Bronchial epithelial cell (primary cell): ENCODE measurements around the gene GRIK5. TPM values are rescaled to one million over a fixed set of nuclear protein-coding genes. Genes with fewer than 3 reads are reported as not detected.
"Not testable (repeated sequence)": the region's sequence is repeated elsewhere in the genome, so short reads cannot be mapped to it uniquely, and the experiment has no call there.

ENCODE experiments used
- DNase-seq: peaks from one replicate; pipeline ENCODE4 v3.0.0-alpha.2; 2010; ENCODE audit warnings: low read depth
- FAIRE-seq: peaks from 2 replicates; lab custom pipeline; 2011; peaks lifted over from hg19 to GRCh38; lab: Jason Lieb, UNC
- H3K27me3 ChIP-seq: 2 replicates; pipeline ENCODE4 v1.5.1; 2011; ENCODE audit warnings: low read length; ENCODE audit not compliant: control insufficient read depth, insufficient read depth
- H3K36me3 ChIP-seq: 2 replicates; pipeline ENCODE4 v1.5.1; 2011; ENCODE audit warnings: low read length; ENCODE audit not compliant: control insufficient read depth, insufficient read depth
- H3K4me3 ChIP-seq: 2 replicates; pipeline ENCODE4 v1.5.1; 2011; ENCODE audit warnings: mild to moderate bottlenecking, low read depth, low read length, control low read depth
- total RNA-seq: library from RNA; depleted of rRNA; stranded (reverse); fragments of >200 nt; gene quantifications from 2 replicates; pipeline ENCODE4 v1.2.1, GENCODE V29; 2014
- TF ChIP-seq, protein P1 (sequence below): IDR thresholded peaks from 2 replicates; pipeline ENCODE4 v1.5.1; 2011; ENCODE audit warnings: mild to moderate bottlenecking, moderate library complexity, low read length, control low read depth, inconsistent platforms; ENCODE audit not compliant: insufficient read depth, severe bottlenecking

Gene GRIK5
- total RNA-seq, 1 donor from 2014 or later: under 0.01 TPM

DNA sequence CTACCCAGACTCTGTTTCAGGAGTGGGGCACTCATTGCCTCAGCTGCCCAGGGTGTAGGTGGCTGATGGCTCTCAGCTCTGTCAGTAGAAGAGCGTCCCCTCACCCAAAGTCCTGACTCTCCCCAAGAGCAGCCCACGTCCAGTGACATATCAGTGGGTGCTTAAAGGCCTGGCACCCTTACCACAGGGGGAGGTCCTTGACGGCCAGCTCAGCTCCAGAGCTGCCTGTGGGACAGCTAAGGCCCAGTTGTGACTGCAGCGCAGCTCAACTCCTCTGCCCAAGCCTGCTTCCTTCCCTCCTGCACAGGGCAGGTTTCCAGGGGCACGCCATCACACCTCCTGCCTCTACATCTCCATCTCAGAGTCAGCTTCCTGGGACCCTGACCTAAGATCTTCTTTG, 32.4 kb downstream of the GRIK5 start:
- TF ChIP-seq, protein P1, sequence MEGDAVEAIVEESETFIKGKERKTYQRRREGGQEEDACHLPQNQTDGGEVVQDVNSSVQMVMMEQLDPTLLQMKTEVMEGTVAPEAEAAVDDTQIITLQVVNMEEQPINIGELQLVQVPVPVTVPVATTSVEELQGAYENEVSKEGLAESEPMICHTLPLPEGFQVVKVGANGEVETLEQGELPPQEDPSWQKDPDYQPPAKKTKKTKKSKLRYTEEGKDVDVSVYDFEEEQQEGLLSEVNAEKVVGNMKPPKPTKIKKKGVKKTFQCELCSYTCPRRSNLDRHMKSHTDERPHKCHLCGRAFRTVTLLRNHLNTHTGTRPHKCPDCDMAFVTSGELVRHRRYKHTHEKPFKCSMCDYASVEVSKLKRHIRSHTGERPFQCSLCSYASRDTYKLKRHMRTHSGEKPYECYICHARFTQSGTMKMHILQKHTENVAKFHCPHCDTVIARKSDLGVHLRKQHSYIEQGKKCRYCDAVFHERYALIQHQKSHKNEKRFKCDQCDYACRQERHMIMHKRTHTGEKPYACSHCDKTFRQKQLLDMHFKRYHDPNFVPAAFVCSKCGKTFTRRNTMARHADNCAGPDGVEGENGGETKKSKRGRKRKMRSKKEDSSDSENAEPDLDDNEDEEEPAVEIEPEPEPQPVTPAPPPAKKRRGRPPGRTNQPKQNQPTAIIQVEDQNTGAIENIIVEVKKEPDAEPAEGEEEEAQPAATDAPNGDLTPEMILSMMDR: no peak
- H3K36me3 ChIP-seq: no peaks in the 10 kb centered on the region
- H3K27me3 ChIP-seq: no peaks in the 10 kb centered on the region
- H3K4me3 ChIP-seq: no peak overlapping the region
- DNase-seq (no peak), FAIRE-seq (no peak)

DNA sequence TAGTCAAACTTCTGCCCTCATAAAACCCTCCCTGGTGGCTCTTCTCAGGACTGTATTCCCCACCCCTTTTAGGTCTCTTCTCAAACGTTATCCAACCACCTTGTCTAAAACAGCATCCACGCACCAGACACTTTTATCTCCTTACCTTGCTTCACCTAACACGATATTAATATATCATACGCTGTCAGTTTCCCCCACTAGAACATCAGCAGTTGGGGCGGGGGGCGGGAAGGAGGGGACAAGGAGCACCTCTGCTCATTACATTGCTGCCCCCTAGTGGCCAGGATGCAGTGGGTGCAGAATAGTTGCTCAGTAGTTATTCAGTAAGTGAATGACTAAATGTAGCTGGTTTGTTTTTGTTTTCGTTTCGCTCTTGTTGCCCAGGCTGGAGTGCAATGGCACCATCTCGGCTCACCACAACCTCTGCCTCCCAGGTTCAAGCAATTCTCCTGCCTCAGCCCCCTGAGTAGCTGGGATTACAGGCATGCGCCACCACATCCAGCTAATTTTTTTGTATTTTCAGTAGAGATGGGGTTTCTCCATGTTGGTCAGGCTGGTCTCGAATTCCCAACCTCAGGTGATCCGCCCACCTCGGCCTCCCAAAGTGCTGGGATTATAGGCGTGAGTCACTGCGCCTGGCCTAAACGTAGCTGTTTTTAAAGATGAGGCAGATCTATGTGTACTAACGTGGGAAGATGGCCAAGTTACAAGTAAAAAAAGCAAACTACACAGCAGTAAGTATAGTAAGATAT, 35.2 kb downstream of the GRIK5 start:
- not testable (repeated sequence) for H3K27me3 ChIP-seq, H3K4me3 ChIP-seq, H3K36me3 ChIP-seq, FAIRE-seq
- DNase-seq: peak; percentile 56
- TF ChIP-seq, protein P1: peak; percentile 82

DNA sequence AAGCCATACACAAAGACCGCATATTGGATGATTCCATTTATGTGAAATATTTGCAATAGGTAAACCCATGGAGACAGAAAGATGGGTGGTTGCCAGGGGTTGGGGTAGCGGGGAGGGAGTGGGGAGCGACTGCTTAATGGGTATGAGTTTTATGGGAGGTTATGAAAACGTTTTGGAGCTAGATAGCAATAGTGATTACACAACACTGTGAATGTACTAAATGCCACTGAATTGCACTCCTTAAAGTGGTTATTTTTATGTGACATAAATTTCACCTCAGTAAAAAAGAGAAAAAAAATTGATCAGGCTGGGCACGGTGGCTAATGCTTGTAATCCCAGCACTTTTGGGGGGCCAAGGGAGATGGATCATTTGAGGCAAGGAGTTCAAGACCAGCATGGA, 36.6 kb downstream of the GRIK5 start:
- Histone ChIP-seq H3K36me3 (no peaks in the 10 kb centered on the region), H3K4me3 (no peak overlapping the region), H3K27me3 (no peaks in the 10 kb centered on the region)
- FAIRE-seq (no peak), DNase-seq (no peak)
- TF ChIP-seq, protein P1: no peak

DNA sequence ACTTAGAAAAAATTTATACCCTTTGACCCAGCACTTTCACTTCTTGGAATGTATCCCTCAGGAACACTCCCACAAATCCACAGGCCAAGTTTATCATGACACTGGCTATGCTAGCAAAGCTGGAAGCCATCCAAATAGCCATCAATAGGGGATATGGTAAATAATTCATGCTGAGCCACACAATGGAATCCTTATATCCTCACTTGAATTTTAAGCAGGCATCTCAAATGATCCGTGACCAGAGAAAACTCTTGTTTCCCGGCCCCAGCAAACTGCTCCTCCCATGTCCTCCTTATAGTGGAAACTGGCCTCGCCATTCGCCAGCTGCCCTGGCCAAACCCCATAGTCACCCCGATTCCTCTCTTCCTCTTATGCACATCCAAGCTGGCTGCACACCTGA, 37.6 kb downstream of the GRIK5 start:
- DNase-seq (no peak), FAIRE-seq (no peak)
- H3K4me3 ChIP-seq: no peak overlapping the region
- TF ChIP-seq, protein P1: no peak
- H3K27me3 ChIP-seq: no peaks in the 10 kb centered on the region
- no peaks in the 10 kb centered on the region for H3K36me3 ChIP-seq

DNA sequence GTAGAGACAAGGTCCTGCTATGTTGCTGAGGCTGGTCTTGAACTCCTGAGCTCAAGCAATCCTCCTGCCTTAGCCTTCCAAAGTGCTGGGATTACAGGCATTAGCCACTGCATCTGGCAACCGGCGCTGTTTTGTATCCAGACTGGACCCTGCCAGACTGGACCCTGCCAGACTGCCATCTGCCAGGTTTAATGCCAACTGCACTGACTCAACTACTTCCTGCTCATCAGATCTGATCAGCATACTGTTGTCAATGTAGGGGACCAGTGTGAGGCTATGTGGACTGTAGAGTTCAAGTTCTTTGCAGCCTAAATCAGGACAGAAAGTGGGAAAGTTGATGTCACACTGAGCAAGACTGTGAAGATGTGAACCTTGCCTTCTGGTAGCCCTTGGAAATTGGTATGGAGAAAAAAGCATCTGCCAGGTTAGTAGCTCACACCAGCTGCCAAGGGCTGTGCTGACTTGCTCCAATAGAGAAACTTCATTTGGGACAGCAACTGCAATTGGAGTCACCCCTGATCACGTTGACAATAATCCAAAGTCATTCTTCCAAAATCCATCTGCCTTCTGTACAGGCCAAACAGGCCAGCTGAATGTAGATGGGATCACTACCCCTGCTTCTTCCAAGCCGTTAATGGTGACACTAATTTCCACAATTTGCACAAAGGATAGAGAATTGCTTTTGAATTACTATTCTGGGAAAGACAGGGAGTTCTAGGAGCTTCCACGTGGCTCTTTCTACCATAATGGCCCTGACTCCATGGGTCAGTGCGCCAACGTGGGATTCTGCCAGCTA, 39.2 kb downstream of the GRIK5 start:
- FAIRE-seq (peak; percentile 83), DNase-seq (no peak)
- H3K36me3 ChIP-seq: no peaks in the 10 kb centered on the region
- TF ChIP-seq, protein P1: no peak
- no peaks in the 10 kb centered on the region for H3K27me3 ChIP-seq
- no peak overlapping the region for H3K4me3 ChIP-seq
